ENCODE data around the gene DAB2IP. TPM values are rescaled to one million over a fixed set of nuclear protein-coding genes. Genes with fewer than 3 reads are reported as not detected.

Gene DAB2IP
- total RNA-seq, 1 experiment from 2014 or later: 52.6 TPM

DNA sequence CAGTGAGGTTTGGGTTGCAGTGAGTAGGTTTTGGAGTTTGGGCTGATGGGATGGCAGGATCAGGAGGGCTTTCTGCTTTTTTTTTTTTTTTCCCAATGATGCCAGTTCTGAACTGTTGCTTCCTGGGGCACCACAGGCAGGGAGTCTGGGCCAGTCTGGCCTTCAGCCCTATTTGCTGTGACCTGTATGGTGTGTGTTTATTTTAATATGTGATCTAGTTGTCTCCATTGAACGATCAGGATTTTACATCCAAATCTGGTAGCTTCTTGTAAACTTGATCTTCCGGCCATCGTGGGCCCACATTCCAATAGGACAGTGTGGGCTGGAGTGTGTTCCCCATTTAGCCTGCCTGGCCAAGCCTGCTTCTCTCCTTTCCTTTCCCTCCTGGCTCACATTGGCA, 25.8 kb upstream of the DAB2IP start (continued):
- TF ChIP-seq, protein P1, sequence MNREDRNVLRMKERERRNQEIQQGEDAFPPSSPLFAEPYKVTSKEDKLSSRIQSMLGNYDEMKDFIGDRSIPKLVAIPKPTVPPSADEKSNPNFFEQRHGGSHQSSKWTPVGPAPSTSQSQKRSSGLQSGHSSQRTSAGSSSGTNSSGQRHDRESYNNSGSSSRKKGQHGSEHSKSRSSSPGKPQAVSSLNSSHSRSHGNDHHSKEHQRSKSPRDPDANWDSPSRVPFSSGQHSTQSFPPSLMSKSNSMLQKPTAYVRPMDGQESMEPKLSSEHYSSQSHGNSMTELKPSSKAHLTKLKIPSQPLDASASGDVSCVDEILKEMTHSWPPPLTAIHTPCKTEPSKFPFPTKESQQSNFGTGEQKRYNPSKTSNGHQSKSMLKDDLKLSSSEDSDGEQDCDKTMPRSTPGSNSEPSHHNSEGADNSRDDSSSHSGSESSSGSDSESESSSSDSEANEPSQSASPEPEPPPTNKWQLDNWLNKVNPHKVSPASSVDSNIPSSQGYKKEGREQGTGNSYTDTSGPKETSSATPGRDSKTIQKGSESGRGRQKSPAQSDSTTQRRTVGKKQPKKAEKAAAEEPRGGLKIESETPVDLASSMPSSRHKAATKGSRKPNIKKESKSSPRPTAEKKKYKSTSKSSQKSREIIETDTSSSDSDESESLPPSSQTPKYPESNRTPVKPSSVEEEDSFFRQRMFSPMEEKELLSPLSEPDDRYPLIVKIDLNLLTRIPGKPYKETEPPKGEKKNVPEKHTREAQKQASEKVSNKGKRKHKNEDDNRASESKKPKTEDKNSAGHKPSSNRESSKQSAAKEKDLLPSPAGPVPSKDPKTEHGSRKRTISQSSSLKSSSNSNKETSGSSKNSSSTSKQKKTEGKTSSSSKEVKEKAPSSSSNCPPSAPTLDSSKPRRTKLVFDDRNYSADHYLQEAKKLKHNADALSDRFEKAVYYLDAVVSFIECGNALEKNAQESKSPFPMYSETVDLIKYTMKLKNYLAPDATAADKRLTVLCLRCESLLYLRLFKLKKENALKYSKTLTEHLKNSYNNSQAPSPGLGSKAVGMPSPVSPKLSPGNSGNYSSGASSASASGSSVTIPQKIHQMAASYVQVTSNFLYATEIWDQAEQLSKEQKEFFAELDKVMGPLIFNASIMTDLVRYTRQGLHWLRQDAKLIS (CRISPR knock-in tag; IDR thresholded peaks at IDR 0.05; ENCODE audit: borderline replicate concordance): no peak
- TF ChIP-seq, protein P2, sequence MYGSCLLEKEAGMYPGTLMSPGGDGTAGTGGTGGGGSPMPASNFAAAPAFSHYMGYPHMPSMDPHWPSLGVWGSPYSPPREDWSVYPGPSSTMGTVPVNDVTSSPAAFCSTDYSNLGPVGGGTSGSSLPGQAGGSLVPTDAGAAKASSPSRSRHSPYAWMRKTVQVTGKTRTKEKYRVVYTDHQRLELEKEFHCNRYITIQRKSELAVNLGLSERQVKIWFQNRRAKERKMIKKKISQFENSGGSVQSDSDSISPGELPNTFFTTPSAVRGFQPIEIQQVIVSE (CRISPR knock-in tag; IDR thresholded peaks at IDR 0.05; ENCODE audit: borderline replicate concordance): no peak
- no peak for TF ChIP-seq GTF2I (CRISPR knock-in tag; conservative IDR thresholded peaks at IDR 0.05)

DNA sequence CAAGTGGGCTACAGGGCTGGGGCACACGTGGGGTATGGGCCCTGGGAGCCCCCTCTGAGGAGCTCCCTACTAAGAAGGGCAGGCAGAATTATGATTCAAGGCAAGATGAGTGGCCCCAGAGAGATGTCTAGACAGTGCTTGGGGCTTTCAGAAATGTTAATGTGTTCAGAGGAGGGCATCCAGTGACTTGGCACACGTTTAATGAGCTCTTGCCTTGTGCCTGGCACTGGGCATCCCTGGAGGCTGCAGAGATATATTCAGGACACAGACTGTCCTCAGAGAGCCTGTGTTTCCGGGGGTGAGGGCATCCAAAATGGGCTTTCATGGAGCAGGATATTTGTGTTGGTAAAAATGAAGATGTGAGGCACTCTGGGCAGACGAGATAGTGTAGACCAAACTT, 25.4 kb upstream of the DAB2IP start:
- H3K27ac Mint-ChIP-seq: no peak overlapping the region
- H3K4me1 Mint-ChIP-seq: peaks cover 4% of the 10 kb centered on the region
- no peaks in the 10 kb centered on the region for H3K9me3 Mint-ChIP-seq
- CTCF ChIA-PET: interaction anchor here (0.9 to 1.1 kb wide), 2 partner anchors 76 to 77 kb away, joined by 3 read pairs; no protein-coding TSS in a partner anchor
- TF ChIP-seq, protein P3, sequence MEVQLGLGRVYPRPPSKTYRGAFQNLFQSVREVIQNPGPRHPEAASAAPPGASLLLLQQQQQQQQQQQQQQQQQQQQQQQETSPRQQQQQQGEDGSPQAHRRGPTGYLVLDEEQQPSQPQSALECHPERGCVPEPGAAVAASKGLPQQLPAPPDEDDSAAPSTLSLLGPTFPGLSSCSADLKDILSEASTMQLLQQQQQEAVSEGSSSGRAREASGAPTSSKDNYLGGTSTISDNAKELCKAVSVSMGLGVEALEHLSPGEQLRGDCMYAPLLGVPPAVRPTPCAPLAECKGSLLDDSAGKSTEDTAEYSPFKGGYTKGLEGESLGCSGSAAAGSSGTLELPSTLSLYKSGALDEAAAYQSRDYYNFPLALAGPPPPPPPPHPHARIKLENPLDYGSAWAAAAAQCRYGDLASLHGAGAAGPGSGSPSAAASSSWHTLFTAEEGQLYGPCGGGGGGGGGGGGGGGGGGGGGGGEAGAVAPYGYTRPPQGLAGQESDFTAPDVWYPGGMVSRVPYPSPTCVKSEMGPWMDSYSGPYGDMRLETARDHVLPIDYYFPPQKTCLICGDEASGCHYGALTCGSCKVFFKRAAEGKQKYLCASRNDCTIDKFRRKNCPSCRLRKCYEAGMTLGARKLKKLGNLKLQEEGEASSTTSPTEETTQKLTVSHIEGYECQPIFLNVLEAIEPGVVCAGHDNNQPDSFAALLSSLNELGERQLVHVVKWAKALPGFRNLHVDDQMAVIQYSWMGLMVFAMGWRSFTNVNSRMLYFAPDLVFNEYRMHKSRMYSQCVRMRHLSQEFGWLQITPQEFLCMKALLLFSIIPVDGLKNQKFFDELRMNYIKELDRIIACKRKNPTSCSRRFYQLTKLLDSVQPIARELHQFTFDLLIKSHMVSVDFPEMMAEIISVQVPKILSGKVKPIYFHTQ (CRISPR knock-in tag; IDR thresholded peaks at IDR 0.05): no peak
- TF ChIP-seq FOXK1 (CRISPR knock-in tag; IDR thresholded peaks at IDR 0.05) (no peak), GTF2I (CRISPR knock-in tag; conservative IDR thresholded peaks at IDR 0.05) (no peak)
- H3K4me3 Mint-ChIP-seq: no peak overlapping the region
- POLR2A ChIA-PET: no interaction called here
- no peaks in the 10 kb centered on the region for H3K36me3 Mint-ChIP-seq
- DNase-seq (ENCODE audit: low spot score) (no peak), ATAC-seq (no peak)
- no peaks in the 10 kb centered on the region for H3K27me3 Mint-ChIP-seq (ENCODE audit: low read depth)

- no peaks in the 10 kb centered on the region for H3K27me3 Mint-ChIP-seq (ENCODE audit: low read depth)
- H3K9me3 Mint-ChIP-seq: no peaks in the 10 kb centered on the region
- ATAC-seq (no peak), DNase-seq (ENCODE audit: low spot score) (no peak)
- CTCF ChIA-PET: no interaction called here
- POLR2A ChIA-PET: no interaction called here
- H3K4me3 Mint-ChIP-seq: no peak overlapping the region
- TF ChIP-seq FOXK1 (CRISPR knock-in tag; IDR thresholded peaks at IDR 0.05): no peak
- TF ChIP-seq, protein P4, sequence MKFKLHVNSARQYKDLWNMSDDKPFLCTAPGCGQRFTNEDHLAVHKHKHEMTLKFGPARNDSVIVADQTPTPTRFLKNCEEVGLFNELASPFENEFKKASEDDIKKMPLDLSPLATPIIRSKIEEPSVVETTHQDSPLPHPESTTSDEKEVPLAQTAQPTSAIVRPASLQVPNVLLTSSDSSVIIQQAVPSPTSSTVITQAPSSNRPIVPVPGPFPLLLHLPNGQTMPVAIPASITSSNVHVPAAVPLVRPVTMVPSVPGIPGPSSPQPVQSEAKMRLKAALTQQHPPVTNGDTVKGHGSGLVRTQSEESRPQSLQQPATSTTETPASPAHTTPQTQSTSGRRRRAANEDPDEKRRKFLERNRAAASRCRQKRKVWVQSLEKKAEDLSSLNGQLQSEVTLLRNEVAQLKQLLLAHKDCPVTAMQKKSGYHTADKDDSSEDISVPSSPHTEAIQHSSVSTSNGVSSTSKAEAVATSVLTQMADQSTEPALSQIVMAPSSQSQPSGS (CRISPR knock-in tag; IDR thresholded peaks at IDR 0.05; ENCODE audit: borderline replicate concordance, low read depth): no peak
- TF ChIP-seq PRRX2 (CRISPR knock-in tag; IDR thresholded peaks at IDR 0.05): no peak
- no peak for TF ChIP-seq MYBL2 (CRISPR knock-in tag; IDR thresholded peaks at IDR 0.05)
- no peak for TF ChIP-seq ZNF671 (CRISPR knock-in tag; IDR thresholded peaks at IDR 0.05)
- TF ChIP-seq ETV6 (CRISPR knock-in tag; IDR thresholded peaks at IDR 0.05): no peak
- TF ChIP-seq GTF2I (CRISPR knock-in tag; conservative IDR thresholded peaks at IDR 0.05): no peak
- TF ChIP-seq, protein P5, sequence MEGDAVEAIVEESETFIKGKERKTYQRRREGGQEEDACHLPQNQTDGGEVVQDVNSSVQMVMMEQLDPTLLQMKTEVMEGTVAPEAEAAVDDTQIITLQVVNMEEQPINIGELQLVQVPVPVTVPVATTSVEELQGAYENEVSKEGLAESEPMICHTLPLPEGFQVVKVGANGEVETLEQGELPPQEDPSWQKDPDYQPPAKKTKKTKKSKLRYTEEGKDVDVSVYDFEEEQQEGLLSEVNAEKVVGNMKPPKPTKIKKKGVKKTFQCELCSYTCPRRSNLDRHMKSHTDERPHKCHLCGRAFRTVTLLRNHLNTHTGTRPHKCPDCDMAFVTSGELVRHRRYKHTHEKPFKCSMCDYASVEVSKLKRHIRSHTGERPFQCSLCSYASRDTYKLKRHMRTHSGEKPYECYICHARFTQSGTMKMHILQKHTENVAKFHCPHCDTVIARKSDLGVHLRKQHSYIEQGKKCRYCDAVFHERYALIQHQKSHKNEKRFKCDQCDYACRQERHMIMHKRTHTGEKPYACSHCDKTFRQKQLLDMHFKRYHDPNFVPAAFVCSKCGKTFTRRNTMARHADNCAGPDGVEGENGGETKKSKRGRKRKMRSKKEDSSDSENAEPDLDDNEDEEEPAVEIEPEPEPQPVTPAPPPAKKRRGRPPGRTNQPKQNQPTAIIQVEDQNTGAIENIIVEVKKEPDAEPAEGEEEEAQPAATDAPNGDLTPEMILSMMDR (IDR thresholded peaks at IDR 0.05): no peak
- no peak for TF ChIP-seq SP1 (CRISPR knock-in tag; conservative IDR thresholded peaks at IDR 0.05)
- no peak for TF ChIP-seq FOXP1 (CRISPR knock-in tag; IDR thresholded peaks at IDR 0.05; ENCODE audit: borderline replicate concordance)
- H3K27ac Mint-ChIP-seq: no peak overlapping the region
- peaks cover 4% of the 10 kb centered on the region for H3K4me1 Mint-ChIP-seq
- H3K36me3 Mint-ChIP-seq: no peaks in the 10 kb centered on the region
Measured at GRCh38 chr9:121627427-121627826, 24.0 kb upstream of the DAB2IP start.
